Measurements from ENCODE around the gene PRKG1.
"Not testable (repeated sequence)": the region's sequence is repeated elsewhere in the genome, so short reads cannot be mapped to it uniquely, and the experiment has no call there.

The PRKG1 gene

GRCh38 chr10:51729822-51730555, 655.7 kb downstream of the PRKG1 start:
- no peak for DNase-seq

- peak; percentile 27 for DNase-seq
Measured at GRCh38 chr10:51733057-51733456, 658.8 kb downstream of the PRKG1 start.

GRCh38 chr10:51743146-51743545, 668.9 kb downstream of the PRKG1 start:
- DNase-seq = no peak

GRCh38 chr10:51744235-51745000, 670.1 kb downstream of the PRKG1 start:
- DNase-seq = no peak

- DNase-seq = no peak
Measured at GRCh38 chr10:51745397-51745796, 671.1 kb downstream of the PRKG1 start.

GRCh38 chr10:51747216-51747615, 672.9 kb downstream of the PRKG1 start:
- no peak for DNase-seq

- DNase-seq = no peak
Measured at GRCh38 chr10:51748959-51749358, 674.7 kb downstream of the PRKG1 start.

- DNase-seq = no peak
Measured at GRCh38 chr10:51758366-51758765, 684.1 kb downstream of the PRKG1 start.

- DNase-seq = not testable (repeated sequence)
Measured at GRCh38 chr10:51758838-51759237, 684.6 kb downstream of the PRKG1 start.

- no peak for DNase-seq
Measured at GRCh38 chr10:51759896-51760534, 685.7 kb downstream of the PRKG1 start.

- no peak for DNase-seq
Measured at GRCh38 chr10:51760864-51761640, 686.8 kb downstream of the PRKG1 start.

- no peak for DNase-seq
Measured at GRCh38 chr10:51763746-51764145, 689.5 kb downstream of the PRKG1 start.

GRCh38 chr10:51765284-51765971, 691.1 kb downstream of the PRKG1 start:
- DNase-seq = no peak

- no peak for DNase-seq
Measured at GRCh38 chr10:51766423-51767102, 692.3 kb downstream of the PRKG1 start.

- DNase-seq = no peak
Measured at GRCh38 chr10:51767103-51767763, 692.9 kb downstream of the PRKG1 start.

- no peak for DNase-seq
Measured at GRCh38 chr10:51768886-51769465, 694.7 kb downstream of the PRKG1 start.

GRCh38 chr10:51770709-51771108, 696.4 kb downstream of the PRKG1 start:
- no peak for DNase-seq

- DNase-seq = no peak
Measured at GRCh38 chr10:51772387-51772786, 698.1 kb downstream of the PRKG1 start.

- DNase-seq = no peak
Measured at GRCh38 chr10:51773681-51774080, 699.4 kb downstream of the PRKG1 start.

- no peak for DNase-seq
Measured at GRCh38 chr10:51783941-51784340, 709.7 kb downstream of the PRKG1 start.
